Epithelial cell of esophagus (primary cell): Measurements from ENCODE around the gene DCUN1D2.

Experiments
- DNase-seq: peaks from one replicate; pipeline ENCODE4 v3.0.0; 2010; ENCODE audit warnings: low read depth
- H3K4me3 ChIP-seq: 2 replicates; pipeline ENCODE4 v1.5.1; 2011; ENCODE audit warnings: mild to moderate bottlenecking, low read length, control low read depth
- TF ChIP-seq, protein P1 (sequence below): IDR thresholded peaks from 2 replicates; pipeline ENCODE4 v1.5.1; 2011; ENCODE audit warnings: low read depth, mild to moderate bottlenecking, low read length, control low read depth, inconsistent platforms; ENCODE audit not compliant: insufficient read depth; ENCODE audit errors: missing control alignments

The DCUN1D2 gene

GRCh38 chr13:113407531-113408393, 82.7 kb downstream of the DCUN1D2 start:
- no peak overlapping the region for H3K4me3 ChIP-seq
- no peak for DNase-seq
- TF ChIP-seq, protein P1, sequence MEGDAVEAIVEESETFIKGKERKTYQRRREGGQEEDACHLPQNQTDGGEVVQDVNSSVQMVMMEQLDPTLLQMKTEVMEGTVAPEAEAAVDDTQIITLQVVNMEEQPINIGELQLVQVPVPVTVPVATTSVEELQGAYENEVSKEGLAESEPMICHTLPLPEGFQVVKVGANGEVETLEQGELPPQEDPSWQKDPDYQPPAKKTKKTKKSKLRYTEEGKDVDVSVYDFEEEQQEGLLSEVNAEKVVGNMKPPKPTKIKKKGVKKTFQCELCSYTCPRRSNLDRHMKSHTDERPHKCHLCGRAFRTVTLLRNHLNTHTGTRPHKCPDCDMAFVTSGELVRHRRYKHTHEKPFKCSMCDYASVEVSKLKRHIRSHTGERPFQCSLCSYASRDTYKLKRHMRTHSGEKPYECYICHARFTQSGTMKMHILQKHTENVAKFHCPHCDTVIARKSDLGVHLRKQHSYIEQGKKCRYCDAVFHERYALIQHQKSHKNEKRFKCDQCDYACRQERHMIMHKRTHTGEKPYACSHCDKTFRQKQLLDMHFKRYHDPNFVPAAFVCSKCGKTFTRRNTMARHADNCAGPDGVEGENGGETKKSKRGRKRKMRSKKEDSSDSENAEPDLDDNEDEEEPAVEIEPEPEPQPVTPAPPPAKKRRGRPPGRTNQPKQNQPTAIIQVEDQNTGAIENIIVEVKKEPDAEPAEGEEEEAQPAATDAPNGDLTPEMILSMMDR, result no peak

GRCh38 chr13:113407103-113407530, 83.4 kb downstream of the DCUN1D2 start:
- H3K4me3 ChIP-seq, result no peak overlapping the region
- DNase-seq, result no peak
- TF ChIP-seq, protein P1, result no peak

DNA sequence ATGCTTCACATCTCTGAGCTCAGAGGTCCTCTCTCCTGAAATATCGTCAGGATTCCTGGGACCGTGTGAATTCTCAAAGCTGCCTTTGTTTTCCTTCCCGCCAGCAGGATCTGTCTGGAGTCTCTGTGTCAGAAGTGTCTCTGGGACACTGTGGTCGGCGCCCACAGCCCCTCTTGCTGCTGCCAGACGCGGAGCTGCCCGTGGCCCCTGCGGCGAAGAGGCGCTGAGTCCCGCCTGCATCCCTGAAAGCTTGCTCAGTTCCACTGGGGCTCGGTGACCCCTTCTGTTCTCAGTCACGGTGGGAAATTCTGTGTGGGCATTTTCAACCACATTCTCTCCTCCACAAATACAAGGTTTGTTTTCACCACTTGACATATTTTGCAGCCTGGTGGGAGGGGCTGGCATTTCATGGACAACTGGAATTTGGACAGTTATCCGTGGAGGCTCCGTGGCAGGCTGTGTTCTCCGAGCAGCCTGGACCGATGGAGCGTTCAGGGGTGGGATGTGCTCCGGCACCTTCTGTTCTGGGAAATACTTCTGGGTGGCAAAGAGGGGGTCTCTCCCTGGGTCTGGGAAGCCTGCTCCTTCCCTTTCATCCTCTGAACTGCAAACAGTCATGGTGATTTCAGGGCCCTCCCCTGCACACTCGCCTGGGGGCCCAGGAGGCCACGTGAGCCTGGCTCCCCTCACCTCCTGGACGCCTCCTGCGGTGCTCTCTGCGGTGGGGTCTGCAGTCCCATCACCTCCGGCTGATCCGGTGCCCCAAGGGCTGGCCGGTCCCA, 84.0 kb downstream of the DCUN1D2 start:
- TF ChIP-seq, protein P1, result no peak
- DNase-seq, result no peak
- no peak overlapping the region for H3K4me3 ChIP-seq
